HG03060 (cell line): ENCODE results near the gene CABP2.

Experiments used
- ATAC-seq: cut with Tn5 transposase; IDR thresholded peaks from one replicate; pipeline ENCODE4 v1.9.1; 2021; ENCODE audit warnings: low read depth, moderate number of reproducible peaks; ENCODE audit not compliant: unreplicated experiment

CABP2 gene

DNA sequence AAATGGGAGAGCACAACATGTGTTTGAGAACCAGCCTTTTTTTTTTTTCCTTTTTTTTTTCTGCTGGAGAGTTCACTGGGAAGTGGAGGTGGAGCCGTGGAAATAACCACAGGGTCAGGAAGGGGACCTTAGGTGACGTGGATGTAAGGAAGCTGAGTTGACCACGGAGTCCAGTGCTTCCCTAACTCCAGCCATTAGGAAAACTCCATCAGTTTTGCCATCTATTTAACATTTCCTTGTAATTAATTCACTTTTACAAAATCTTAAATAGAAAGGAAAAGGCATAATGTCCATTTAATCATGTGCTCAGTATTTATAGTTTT, 13.3 kb downstream of the CABP2 start:
- no peak for ATAC-seq

DNA sequence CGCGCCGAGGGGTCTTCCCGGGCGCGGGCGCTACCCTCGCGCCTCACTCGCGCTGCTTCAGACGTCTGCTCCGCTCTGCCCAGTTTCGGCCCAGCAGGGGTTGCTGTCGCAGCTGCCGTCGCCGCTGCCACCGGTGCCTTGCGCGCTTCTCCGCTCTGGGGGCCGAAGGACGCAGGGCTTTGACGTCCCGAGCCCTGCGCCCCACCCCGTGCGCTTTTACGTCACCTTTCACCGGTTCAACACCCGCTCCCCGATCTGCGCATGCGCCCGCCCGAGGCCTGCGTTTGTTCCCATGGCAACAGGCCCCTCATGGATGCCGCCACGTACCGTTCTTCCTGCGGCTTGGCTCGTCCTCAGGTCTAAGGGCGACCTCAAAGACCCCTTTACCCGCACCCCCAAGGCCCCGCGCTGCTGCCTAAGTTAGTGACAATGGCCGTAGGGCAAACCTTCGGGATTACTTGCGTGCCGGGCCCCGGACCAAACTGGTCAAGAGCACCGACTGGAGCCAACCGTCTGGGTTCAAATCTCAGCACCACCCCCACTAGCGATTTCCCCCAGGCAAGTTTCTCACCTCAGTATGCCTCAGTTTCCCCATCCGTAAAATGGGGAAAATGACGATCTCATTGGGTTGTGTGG, 14.6 kb downstream of the CABP2 start:
- ATAC-seq, result peak; percentile 26

DNA sequence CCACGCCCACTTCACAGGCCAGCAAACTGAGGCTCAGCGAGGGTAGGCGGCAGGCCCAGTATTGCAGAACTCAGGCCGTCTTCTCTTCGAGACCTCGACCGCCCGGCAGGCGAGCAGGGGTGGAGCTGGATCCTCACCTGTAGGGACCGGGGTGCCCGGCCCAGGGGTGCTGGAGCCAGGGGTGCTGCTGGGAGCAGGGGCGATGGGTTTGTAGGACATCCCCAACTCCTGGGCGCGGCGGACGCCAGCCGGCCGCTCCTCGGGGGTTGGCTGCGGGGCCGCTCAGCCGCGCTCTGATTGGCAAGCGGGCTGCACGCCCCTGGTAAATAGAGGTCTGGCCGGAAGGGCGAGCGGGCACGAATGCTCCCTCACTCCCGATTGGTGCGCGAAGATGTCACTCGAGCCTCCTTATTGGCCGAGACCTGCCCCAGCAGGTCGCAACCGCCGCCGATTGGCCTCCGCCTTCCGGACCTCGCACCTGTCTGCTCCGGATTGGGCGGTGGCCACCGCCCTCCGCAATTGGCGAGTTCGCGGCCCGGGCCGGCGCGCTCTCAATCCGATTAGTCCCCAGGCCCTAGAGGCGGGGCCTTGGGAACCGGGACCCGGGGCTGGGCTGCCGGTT, 15.3 kb downstream of the CABP2 start, which contains the start of gene CDK2AP2:
TSS of gene CDK2AP2 (minus strand) at position 299 of the 622 bp plus-strand sequence. CDS start at position 219, 80 bp downstream.
- ATAC-seq, result peak; percentile 53

DNA sequence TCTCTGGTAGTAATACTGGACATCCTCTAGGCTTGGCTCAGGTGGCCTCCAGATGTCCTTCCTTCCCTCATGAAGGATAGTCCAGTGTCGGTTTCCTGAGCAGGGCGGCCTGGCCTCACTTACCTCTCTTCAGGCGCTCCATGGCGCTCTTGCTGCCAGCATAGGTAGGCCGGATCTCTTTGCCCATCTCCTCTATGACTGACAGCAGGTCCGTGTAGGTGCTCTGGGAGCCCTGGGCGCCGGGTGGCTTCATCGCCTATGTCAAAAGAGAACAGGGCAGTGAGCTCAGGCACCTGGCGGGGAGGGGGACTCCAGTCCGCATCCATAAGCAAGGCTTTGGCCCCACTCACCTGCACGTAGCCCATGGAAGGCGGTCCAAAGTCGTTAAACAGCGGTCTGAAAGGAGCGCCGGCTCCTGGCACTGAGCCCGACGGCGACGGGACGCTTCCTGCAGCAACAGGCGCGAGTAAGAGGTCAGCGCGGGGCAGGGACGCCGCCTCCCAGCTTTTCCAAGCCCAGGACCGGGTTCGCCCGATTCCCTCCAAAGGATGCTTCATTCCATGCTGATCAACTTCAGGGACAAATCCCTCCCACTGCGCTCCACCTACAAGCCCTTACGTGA, 15.9 kb downstream of the CABP2 start:
- no peak for ATAC-seq

DNA sequence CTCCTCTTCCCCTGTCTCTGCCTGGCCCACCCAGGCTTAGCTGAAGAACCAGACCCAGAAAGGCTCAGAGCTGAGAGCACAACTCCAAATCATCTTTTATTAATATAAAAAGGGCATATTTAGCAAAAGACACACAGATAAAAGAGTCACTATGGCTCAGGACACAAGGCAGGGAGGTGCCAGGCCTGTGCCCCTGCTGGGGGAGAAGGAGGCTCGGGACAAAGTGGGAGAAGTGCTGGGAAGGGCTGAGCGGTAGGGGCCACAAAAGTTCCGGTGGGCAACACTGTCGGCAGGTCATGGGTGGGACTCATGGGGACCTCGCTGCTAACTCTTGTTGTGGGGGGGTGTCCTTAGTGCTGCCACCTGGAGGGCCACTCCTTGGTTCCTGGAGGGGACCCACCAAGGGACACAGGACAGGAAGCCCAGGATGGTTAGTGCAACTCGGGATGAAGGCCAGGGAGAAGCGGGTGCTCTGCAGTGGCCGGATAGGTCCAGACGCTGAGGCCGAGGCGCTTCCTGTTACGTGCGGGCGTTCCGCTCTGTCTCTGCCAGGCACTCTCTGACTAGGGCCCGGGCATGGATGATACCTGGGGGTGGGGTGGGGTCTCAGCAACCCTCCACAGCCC, 16.7 kb downstream of the CABP2 start:
- no peak for ATAC-seq

DNA sequence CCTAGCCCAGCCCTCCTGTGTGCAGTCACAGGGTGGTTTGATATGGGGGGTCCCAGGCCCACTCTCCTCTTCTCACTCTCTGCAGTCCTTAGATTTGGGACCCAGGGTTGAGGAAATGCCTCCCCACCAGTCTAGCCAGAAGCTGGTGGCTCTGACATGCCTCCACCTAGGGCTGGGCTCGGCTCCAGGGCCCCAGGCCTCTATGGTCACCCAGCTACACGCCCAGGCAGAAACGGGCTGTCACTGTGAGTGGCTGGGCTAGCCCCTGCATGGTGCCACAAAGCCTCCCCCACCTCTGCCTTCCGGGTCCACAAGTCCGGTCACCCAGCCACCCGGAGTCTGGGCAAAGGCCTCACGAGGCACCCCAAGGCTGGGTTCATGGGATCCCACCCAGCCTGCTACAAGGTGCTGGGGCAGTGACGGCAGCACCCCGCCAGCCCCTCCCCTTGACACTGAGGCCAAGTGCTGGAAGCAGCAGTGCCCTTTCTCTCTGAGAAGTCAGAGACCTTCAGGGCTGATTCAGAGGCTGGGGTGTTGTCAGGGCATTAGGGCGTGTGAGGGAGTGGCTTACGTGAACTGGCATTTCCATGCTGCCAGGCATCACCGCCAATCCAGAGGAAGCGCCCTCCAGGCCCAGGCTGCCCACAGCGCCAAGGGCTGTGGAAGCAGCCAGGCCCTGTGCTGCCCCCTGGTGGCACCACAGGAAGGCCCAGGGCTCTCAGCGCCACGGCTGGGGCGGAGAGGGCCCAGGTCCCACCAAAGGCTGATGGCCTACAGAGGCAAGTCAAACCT, 17.4 kb downstream of the CABP2 start:
- peak; percentile 18 for ATAC-seq

DNA sequence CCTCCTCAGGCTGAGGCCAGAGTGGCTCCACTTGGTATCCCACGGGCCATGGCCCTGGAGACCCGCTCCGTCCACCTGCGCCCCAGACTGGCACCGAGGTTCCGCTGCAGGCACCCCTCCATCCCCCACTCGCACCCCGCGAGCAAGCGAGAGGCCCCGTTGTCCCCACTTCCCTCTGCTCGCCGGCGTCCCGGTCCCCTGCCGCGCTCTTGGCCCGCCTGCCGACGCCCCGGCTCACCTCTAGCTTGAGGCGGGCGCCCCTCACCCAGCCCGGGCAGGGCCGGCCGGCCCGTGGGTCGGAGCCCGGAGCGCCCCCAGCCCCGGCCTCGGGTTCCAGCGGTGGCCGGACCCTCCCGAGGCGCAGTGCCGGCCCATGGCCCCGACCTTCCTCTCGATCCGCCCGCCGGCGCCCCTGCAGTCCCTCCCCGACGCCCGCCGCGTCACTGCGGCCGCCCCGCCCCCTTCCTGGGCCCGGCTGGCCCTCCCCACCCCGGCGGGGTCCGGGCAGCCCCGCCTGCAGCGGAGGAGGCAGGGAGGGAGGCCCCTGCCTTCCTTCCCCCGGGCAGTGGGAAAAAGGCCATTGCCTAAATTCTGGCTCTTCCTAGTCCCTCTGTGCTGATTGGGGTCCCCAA, 18.2 kb downstream of the CABP2 start, which contains the start of gene PITPNM1:
TSS of gene PITPNM1 (minus strand) at position 414 of the 632 bp plus-strand sequence. CDS start 1,183 bp downstream, outside the sequence.
- ATAC-seq, result no peak

DNA sequence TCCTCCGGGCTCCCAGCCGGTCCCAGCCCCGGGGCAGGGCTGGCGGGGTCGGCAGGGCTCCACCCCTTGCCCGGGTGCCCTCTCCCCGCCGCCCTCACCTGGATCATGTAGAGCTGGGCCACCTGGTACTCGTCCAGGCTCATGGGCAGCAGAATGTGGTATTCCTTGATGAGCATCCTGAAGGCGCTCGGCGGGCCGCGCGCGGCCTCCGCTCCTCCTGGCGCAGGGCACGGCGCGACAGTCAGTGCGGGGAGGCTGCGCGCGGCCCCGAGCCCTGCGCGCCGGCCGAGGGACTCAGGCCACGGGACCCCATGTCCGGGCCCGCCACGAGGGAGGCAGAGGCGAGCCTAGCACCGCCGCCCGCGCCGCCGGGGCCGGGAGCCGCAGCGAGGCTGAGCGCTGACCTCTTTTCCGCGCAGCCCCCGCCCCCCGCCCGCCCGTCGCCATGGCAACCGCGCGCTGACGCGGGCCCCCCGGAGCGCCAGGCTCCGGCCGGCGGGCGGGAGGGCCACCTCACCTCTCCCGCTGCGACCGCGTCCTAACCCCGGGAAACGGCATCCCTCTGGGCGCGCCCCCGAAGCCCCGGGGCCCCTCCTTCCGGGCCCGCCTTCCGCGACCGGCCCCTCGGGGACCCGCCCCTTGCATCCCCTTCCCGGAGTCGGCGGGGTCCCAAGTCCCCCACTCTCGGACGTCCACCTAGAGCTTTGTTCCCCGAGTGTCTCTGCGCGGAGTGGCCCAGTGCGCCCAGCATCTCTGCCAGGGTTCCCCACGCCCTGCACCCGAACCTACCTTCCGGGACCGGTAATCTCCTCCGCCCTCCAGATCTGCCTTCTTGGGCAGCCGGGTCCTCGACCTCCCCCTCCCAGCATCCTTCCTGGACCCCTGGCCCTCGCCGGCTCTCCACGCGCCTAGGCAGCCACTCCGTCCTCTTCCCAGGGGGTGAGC, 19.0 kb downstream of the CABP2 start:
- no peak for ATAC-seq

DNA sequence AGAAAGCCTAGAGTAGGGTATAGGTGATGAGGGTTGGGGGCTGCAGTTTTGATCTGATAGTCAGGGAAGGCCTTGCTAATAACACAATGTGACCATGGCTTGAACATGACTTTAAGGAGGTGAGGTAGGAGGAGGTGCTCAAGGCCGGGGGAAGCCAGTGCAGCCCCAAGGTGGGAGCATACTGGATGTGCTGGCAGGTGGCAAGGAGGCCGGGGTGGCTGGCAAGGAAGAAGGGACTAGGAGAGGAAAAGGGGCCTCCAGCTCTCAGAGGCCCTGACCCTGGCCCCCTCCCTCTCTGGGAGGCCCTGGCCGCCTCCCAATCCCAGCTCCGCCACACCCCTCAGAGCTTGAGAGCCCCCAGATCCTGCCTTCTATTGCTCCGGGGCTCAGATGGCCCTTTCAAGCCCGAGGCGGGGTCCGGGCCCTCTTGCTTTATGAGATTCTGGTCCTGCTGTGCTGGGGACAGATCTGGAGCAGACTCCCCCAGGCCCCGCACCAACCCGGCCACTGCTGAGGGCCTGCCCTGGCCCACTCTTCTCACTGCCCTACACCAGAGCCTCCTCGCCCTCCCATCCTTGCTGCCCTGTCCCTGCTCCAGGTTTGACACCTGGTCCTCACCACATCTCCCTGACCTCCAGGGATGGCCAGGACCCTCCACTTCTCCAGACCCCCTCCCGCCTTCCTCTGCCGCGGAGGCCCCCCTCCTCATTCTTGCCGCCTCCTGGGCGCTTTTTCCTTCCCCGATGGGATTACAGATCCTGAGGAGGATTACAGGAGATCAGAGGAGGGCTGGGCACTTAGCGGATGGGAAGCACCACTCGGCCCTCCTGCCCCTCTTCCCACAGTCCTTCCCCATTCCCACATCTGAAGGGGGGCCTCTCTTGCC, 19.9 kb downstream of the CABP2 start:
- no peak for ATAC-seq

DNA sequence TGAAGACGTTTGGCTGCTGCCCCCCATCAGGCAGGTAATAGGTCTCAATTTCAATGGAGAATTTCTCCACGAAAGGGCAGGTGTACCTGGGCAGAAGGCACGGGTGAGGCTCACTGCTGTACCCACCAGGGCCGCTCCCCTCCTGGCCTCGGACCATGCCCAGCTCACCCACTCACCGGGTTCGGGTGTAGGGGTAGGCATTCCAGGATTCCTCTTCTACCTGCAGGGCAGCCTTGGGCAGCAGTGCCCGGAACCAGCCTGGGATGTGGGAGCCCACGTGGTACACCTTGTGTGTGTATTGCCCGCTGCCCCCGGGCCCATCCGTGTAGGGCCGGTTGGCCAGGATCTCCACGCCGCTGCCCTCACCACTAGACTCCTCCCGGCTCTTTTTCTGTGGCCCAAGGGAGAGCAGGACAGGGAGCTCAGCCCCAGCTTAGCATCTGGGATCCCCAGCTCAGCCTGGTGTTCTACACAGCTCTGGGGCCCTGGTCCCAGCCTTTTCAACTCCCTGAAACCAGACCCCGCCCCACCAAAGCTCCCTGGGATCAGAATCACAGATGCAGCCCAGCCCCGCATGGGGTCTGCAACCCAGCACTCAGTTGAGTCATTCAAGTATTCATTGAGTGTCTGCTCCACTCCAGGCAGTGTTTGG, 20.8 kb downstream of the CABP2 start:
- no peak for ATAC-seq

DNA sequence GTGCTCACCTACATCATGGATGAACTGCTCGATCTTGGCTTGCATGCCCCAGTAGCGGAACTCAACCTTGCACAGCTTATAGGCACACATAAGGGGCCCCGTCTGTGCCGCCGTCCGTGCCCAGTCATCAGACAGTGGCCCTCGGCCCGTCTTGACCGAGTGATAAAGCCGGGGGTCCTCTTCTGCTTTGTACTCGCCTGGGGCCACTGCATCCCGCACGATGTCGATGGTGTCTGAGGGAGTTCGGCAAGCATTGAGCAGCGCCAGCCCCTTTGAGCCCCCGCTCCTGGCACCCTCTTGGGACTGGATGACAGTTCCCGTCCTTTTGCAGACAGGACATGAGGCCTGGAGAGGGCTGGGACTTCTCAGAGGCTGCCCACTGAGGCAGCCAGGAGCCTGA, 21.4 kb downstream of the CABP2 start:
- ATAC-seq, result no peak

DNA sequence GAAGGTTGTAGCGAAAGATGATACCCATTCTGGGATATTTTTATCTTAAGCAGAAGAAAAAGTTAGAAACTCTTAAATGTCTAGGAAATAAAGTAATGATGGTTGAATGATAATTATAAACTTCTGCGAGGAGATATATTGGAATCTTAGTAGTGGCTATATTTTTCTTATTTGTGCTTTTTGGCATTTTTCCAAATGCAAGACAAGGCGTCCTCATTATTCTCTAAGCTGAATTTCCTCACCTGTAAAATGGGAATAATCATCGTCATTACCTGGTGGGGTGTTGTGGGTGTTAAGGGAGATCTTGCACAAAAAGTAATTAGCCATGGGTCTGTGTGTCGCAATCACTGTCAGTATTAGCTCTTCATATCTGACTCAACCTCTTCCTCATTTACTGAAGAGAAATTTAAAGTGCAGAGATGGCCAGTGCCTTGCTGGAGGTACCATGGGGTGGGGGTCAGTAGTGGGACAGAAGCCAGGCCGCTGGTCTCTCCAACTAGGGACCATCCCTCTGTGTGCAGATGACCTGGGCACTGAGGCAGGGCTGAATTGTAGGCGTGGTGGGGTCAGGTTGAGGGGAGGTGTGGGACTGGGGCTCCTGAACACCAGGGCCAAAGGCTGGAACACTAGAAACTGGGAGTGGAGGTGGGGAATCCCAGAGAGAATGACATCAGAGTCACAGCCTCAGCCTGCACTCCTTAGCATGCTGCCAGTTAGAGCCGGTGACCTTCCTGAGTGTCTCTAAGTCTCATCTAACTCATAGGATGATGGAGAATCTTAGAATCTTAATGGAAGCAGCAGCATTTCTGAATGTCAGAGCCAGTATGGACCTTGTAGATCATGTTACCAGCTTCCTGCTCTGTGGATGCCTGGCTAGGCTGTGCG, 22.2 kb downstream of the CABP2 start:
- ATAC-seq, result no peak

DNA sequence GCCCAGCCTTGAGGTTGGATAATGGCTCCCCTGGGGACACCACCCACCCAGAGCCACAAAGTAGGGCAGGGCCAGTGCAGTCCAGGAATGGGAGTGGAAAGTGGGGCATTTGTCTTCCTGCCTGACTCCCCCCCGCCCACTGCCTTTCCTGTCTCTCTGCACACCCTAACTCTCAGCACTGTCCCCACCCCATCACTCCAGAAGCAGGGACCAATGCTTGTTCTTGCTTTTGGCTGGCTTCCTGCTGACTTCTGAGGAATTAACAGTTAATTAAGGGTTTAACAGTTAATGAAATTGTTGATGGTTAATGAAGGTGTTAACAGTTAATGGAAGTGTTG, 22.8 kb downstream of the CABP2 start:
- no peak for ATAC-seq

DNA sequence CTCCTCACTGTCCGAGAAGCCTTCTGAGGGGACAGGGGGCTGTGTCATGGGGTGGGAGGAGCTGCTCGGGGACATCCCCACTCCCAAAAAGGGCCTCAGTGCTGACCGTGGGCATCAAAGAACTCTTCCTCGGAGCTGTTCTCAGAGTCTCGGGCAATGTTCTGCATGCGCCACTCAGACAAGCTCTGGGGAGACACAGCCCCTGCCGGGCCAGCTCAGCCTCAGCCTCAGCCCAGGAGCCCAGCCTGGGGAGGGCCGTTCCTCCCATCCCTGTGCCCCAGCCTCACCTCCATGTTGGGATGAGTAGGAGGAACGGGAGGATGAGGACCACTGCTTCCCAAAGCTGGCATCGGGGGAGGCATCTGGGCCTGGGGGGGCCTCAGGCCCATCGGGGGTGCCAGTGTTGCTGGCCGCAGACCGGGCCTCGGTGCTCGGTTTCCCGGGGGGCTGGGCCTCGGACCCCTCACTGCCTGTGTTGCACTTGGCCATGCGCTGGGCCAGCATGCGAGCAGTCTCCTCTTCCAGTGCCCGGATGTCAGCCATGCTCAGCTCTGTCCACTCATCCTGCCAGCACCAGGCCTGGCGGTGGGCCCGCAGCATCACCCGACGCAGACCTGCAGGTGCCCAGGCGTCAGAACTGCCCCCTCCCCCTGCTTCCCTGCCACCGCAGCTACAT, 23.3 kb downstream of the CABP2 start:
- no peak for ATAC-seq

DNA sequence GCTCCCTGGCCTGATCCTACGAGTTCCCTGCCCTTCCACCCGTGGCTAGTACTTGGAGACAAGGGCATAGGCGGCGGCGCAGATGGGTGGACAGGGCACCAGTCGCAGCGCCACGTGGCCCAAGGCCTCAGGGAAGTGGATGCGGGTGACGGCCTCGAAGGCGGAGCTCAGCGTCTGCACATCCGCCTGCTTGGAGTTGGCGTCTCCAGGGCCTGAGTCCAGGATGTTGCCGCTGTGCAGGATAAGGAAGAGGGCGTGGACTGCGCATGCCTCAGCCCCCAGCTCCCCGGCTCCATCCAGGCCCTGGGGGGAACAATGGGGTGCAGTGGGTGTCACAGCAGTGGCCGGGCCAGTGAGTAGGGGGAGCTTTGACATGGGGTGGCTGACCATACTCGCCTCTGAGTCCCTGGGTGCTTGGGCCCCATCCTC, 24.7 kb downstream of the CABP2 start:
- ATAC-seq, result no peak

DNA sequence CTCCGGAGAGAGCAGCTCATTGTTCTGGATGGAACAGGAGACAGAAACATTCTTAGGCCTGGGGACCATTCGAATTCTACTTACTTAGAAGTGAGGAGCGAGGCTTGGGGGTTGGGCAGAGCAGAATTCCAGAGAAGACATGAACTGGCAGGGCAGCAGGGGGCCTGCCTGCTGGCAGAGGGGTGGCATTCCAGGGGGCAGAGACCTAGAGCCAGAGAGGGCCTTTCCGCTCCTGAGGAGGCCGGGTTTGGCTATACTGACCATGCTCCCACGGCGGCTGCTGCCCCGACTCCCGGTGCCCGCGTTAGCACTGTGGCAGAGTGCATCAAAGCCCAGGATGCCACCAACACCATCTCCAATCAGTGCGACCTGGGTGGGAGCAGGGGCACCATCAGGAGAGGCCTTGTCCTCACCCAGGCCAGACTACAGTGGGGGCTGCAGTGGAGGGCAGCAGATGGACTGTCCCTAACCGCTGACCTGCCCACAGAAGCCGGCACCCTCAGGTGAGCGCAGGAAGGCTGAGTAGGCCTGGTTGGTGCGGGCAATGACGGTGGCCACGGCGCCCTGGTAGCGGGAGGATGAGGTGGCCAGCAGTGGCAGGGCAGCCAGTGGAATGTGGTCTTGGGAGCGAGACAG, 25.5 kb downstream of the CABP2 start:
- no peak for ATAC-seq
